Liver (tissue), 9 donors: ENCODE measurements around the gene WNT16. TPM values are rescaled to one million over a fixed set of nuclear protein-coding genes. Genes with fewer than 3 reads are reported as not detected.
A peak's percentile ranks its signal among the peaks of the same experiment; 100 is the strongest.

ENCODE experiments used
- DNase-seq: peaks from one replicate; pipeline ENCODE4 v3.0.0-alpha.2; 2017; ENCODE audit warnings: low spot score
- H3K27ac ChIP-seq, 2 donors: one replicate each; pipeline ENCODE4 v1.7.0; 2013; ENCODE audit warnings: inconsistent platforms in 2 of 2, low read length in 2 of 2, control low read depth in 1 of 2, low read depth in 1 of 2, mild to moderate bottlenecking in 1 of 2
- H3K27me3 ChIP-seq, 4 donors: one replicate each; pipeline versions ENCODE4 v1.6.1 to v1.7.0; 2013; ENCODE audit warnings: low read length in 3 of 4, inconsistent platforms in 1 of 4, mild to moderate bottlenecking in 1 of 4, moderate library complexity in 1 of 4; ENCODE audit not compliant: control insufficient read depth in 4 of 4, insufficient read depth in 4 of 4
- H3K36me3 ChIP-seq, 4 donors: one replicate each; pipeline versions ENCODE4 v1.6.1 to v1.7.0; 2013; ENCODE audit warnings: low read length in 3 of 4, mild to moderate bottlenecking in 3 of 4, low read depth in 1 of 4, moderate library complexity in 1 of 4; ENCODE audit not compliant: control insufficient read depth in 4 of 4, insufficient read depth in 3 of 4
- H3K4me1 ChIP-seq, 4 donors: one replicate each; pipeline versions ENCODE4 v1.6.1 to v1.7.0; 2013; ENCODE audit warnings: low read length in 3 of 4, mild to moderate bottlenecking in 3 of 4, moderate library complexity in 1 of 4; ENCODE audit not compliant: control insufficient read depth in 4 of 4, insufficient read depth in 4 of 4
- H3K4me3 ChIP-seq, 3 donors: one replicate each; pipeline versions ENCODE4 v1.6.1 to v1.7.0; 2013; ENCODE audit warnings: low read length in 3 of 3, control low read depth in 1 of 3, low read depth in 1 of 3, mild to moderate bottlenecking in 1 of 3
- H3K9ac ChIP-seq, 2 donors: one replicate each; pipeline ENCODE4 v1.7.0; 2013; ENCODE audit warnings: low read length in 2 of 2, mild to moderate bottlenecking in 2 of 2, moderate library complexity in 2 of 2, control low read depth in 1 of 2, low read depth in 1 of 2
- H3K9me3 ChIP-seq, 4 donors: one replicate each; pipeline versions ENCODE4 v1.6.1 to v1.7.0; 2013; ENCODE audit warnings: low read length in 3 of 4; ENCODE audit not compliant: control insufficient read depth in 4 of 4
- ATF3 ChIP-seq: IDR thresholded peaks from 2 replicates; pipeline ENCODE4 v1.6.1; 2016; ENCODE audit warnings: antibody characterized with exemption
- EGR1 ChIP-seq, 2 donors: IDR thresholded peaks; 2 replicates each; pipeline ENCODE4 v1.6.1; 2016 to 2018; ENCODE audit warnings: antibody characterized with exemption in 2 of 2, low read depth in 2 of 2
- FOXA1 ChIP-seq: IDR thresholded peaks from 2 replicates; pipeline ENCODE4 v1.6.1; 2016; ENCODE audit warnings: antibody characterized with exemption
- FOXA2 ChIP-seq: IDR thresholded peaks from 2 replicates; pipeline ENCODE4 v1.6.1; 2016; ENCODE audit warnings: antibody characterized with exemption
- HNF4A ChIP-seq, 2 donors: conservative IDR thresholded peaks; 2 replicates each; pipeline ENCODE4 v1.6.1; 2016; ENCODE audit warnings: antibody characterized with exemption in 2 of 2, mild to moderate bottlenecking in 2 of 2
- HNF4G ChIP-seq: IDR thresholded peaks from 2 replicates; pipeline ENCODE4 v1.6.1; 2016; ENCODE audit warnings: antibody characterized with exemption
- JUND ChIP-seq, 2 donors: IDR thresholded peaks; 2 replicates each; pipeline ENCODE4 v1.6.1; 2016; ENCODE audit warnings: antibody characterized with exemption in 2 of 2
- NR2F2 ChIP-seq: IDR thresholded peaks from 2 replicates; pipeline ENCODE4 v1.6.1; 2016; ENCODE audit warnings: antibody characterized with exemption
- RAD21 ChIP-seq, 2 donors: IDR thresholded peaks; 2 replicates each; pipeline ENCODE4 v1.6.1; 2016; ENCODE audit warnings: antibody characterized with exemption in 2 of 2, mild to moderate bottlenecking in 2 of 2
- RXRA ChIP-seq, 2 donors: IDR thresholded peaks; 2 replicates each; pipeline ENCODE4 v1.6.1; 2017 to 2018; ENCODE audit warnings: antibody characterized with exemption in 2 of 2, mild to moderate bottlenecking in 1 of 2
- SP1 ChIP-seq: IDR thresholded peaks from 2 replicates; pipeline ENCODE4 v1.6.1; 2018; ENCODE audit warnings: antibody characterized with exemption, mild to moderate bottlenecking
- TAF1 ChIP-seq: conservative IDR thresholded peaks from 2 replicates; pipeline ENCODE4 v1.6.1; 2016; ENCODE audit warnings: antibody characterized with exemption, mild to moderate bottlenecking
- YY1 ChIP-seq: IDR thresholded peaks from 2 replicates; pipeline ENCODE4 v1.6.1; 2016; ENCODE audit warnings: antibody characterized with exemption, mild to moderate bottlenecking
- ZBTB33 ChIP-seq: IDR thresholded peaks from 2 replicates; pipeline ENCODE4 v1.6.1; 2016; ENCODE audit warnings: antibody characterized with exemption
- WGBS: extraction: QIAGEN DNeasy Blood & Tissue Kit; methylation state at CpG from one replicate; pipeline ENCODE4 v1.1.7; 2013; 5-methylcytosine and 5-hydroxymethylcytosine counted together
- polyA plus RNA-seq, 2 donors: library from polyadenylated mRNA; stranded (reverse) in 1 of 2; unstranded in 1 of 2; fragments of 200-250 nt in 1 of 2; fragments of >200 nt in 1 of 2; fragmentation: Nextera tagmentation in 1 of 2; extraction: Ambion mirVana in 1 of 2; gene quantifications; one replicate each; pipeline versions ENCODE4 v1.2.1 to v1.2.3, GENCODE V29; 2013 to 2015
- total RNA-seq, 2 donors: library from RNA; depleted of rRNA; stranded (reverse); fragments of >200 nt; gene quantifications; one replicate each; pipeline ENCODE4 v1.2.3, GENCODE V29; 2014
- TF ChIP-seq, protein P1 (sequence below): IDR thresholded peaks from 2 replicates; pipeline ENCODE4 v1.6.1; 2016; ENCODE audit warnings: antibody characterized with exemption
- TF ChIP-seq, protein P2 (sequence below): IDR thresholded peaks from 2 replicates; pipeline ENCODE4 v1.6.1; 2016; ENCODE audit warnings: antibody characterized with exemption, mild to moderate bottlenecking
- TF ChIP-seq, protein P3 (sequence below): fragments of 150-350 bp; IDR thresholded peaks from 2 replicates; pipeline ENCODE4 v1.5.1; 2017; ENCODE audit warnings: improper control_type of control experiment, low read depth, low read length; ENCODE audit not compliant: missing input control
- donor health status: healthy.
- donor health status: healthy.
- donor health status: healthy.
- donor health status: healthy.
- donor health status: healthy.

The WNT16 gene
- total and polyA plus RNA-seq, 4 donors = not detected

DNA sequence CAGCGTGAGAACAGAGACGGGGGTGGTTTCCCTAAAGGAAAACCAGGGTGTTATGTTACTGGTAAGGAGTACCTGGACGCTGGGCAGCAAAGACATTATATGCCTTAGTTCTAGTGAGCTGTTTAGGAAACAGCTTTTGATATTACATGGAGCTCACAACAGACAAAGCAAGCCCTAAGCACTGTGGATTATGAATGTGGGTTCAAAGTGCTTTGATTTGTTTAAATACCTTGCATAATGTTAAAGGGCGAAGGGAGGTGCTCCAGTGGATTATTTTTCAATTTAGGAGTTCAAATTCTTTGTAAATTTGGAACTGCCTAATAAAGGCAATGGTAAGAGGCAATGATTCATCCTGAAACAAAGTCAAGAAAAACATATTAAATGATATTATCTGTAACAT is 13.8 kb downstream of the WNT16 start:
- peaks cover 0 to 7% (median 3%) of the 10 kb centered on the region in 4 donors for H3K4me1 ChIP-seq
- no peak for DNase-seq
- TF ChIP-seq, protein P1, sequence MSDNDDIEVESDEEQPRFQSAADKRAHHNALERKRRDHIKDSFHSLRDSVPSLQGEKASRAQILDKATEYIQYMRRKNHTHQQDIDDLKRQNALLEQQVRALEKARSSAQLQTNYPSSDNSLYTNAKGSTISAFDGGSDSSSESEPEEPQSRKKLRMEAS = peak; percentile 20
- TF ChIP-seq SP1 (peak; percentile 81), EGR1 (IDR thresholded peaks at IDR 0.05; ENCODE audit: low read depth in 2 of 2) (no peak), FOXA2 (no peak), ZBTB33 (no peak), HNF4G (peak; percentile 57), RXRA (IDR thresholded peaks at IDR 0.05) (peak; percentile 21 to 40), RAD21 (IDR thresholded peaks at IDR 0.05) (peak in 1 of 2 donors; percentile 14), FOXA1 (no peak), TAF1 (no peak), ATF3 (no peak), NR2F2 (no peak), YY1 (peak; percentile 35), HNF4A (conservative IDR thresholded peaks at IDR 0.05) (peak; percentile 88 to 89)
- TF ChIP-seq, protein P2, sequence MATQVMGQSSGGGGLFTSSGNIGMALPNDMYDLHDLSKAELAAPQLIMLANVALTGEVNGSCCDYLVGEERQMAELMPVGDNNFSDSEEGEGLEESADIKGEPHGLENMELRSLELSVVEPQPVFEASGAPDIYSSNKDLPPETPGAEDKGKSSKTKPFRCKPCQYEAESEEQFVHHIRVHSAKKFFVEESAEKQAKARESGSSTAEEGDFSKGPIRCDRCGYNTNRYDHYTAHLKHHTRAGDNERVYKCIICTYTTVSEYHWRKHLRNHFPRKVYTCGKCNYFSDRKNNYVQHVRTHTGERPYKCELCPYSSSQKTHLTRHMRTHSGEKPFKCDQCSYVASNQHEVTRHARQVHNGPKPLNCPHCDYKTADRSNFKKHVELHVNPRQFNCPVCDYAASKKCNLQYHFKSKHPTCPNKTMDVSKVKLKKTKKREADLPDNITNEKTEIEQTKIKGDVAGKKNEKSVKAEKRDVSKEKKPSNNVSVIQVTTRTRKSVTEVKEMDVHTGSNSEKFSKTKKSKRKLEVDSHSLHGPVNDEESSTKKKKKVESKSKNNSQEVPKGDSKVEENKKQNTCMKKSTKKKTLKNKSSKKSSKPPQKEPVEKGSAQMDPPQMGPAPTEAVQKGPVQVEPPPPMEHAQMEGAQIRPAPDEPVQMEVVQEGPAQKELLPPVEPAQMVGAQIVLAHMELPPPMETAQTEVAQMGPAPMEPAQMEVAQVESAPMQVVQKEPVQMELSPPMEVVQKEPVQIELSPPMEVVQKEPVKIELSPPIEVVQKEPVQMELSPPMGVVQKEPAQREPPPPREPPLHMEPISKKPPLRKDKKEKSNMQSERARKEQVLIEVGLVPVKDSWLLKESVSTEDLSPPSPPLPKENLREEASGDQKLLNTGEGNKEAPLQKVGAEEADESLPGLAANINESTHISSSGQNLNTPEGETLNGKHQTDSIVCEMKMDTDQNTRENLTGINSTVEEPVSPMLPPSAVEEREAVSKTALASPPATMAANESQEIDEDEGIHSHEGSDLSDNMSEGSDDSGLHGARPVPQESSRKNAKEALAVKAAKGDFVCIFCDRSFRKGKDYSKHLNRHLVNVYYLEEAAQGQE = peak; percentile 50
- TF ChIP-seq, protein P3, sequence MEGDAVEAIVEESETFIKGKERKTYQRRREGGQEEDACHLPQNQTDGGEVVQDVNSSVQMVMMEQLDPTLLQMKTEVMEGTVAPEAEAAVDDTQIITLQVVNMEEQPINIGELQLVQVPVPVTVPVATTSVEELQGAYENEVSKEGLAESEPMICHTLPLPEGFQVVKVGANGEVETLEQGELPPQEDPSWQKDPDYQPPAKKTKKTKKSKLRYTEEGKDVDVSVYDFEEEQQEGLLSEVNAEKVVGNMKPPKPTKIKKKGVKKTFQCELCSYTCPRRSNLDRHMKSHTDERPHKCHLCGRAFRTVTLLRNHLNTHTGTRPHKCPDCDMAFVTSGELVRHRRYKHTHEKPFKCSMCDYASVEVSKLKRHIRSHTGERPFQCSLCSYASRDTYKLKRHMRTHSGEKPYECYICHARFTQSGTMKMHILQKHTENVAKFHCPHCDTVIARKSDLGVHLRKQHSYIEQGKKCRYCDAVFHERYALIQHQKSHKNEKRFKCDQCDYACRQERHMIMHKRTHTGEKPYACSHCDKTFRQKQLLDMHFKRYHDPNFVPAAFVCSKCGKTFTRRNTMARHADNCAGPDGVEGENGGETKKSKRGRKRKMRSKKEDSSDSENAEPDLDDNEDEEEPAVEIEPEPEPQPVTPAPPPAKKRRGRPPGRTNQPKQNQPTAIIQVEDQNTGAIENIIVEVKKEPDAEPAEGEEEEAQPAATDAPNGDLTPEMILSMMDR = no peak
- peaks cover 0 to 3% (median under 1%) of the 10 kb centered on the region in 4 donors for H3K36me3 ChIP-seq
- no peak overlapping the region for H3K4me3 ChIP-seq
- H3K9me3 ChIP-seq = no peaks in the 10 kb centered on the region
- no peak overlapping the region for H3K9ac ChIP-seq
- no peaks in the 10 kb centered on the region for H3K27me3 ChIP-seq
- WGBS = 77% methylated on average over 4 of the region's 4 CpGs
- H3K27ac ChIP-seq = no peak overlapping the region

- DNase-seq = no peak
- TF ChIP-seq HNF4A (conservative IDR thresholded peaks at IDR 0.05) (peak; percentile 48 to 57), JUND (IDR thresholded peaks at IDR 0.05) (peak; percentile 17 to 32), ATF3 (peak; percentile 89), RXRA (IDR thresholded peaks at IDR 0.05) (peak; percentile 15 to 23), HNF4G (no peak)
- TF ChIP-seq, protein P2 = no peak
- Histone ChIP-seq H3K4me3 (no peak overlapping the region), H3K27me3 (no peaks in the 10 kb centered on the region), H3K36me3 (peaks cover 0 to 3% (median under 1%) of the 10 kb centered on the region in 4 donors), H3K9me3 (no peaks in the 10 kb centered on the region), H3K9ac (no peak overlapping the region), H3K27ac (no peak overlapping the region), H3K4me1 (peaks cover 0 to 7% (median 3%) of the 10 kb centered on the region in 4 donors)
- 41% methylated on average over 3 of the region's 3 CpGs for WGBS
Observed at GRCh38 chr7:121343302-121343701, 14.5 kb downstream of the WNT16 start.
